Caco-2 (cell line): Measurements from ENCODE around the gene MROH2B. TPM values are rescaled to one million over a fixed set of nuclear protein-coding genes. Genes with fewer than 3 reads are reported as not detected.

Source experiments
- BruUV-seq: library from RNA; stranded (reverse); fragments of 400-500 nt; replicated peaks from 2 replicates; lab custom pipeline; 2021; lab: Mats Ljungman, UMichigan
- CTCF ChIA-PET: fragments of 300-600 bp; sonication (Branson Sonifier 250); formaldehyde crosslinking; loops from one replicate; lab custom pipeline; 2022; ENCODE audit warnings: antibody characterized with exemption; lab: Charles Lee
- POLR2A ChIA-PET: fragments of 300-600 bp; sonication (Branson Sonifier 250); formaldehyde crosslinking; loops from one replicate; lab custom pipeline; 2022; ENCODE audit warnings: antibody characterized with exemption; lab: Charles Lee
- DNase-seq, 2 experiments: peaks; one replicate each; pipeline versions ENCODE4 v3.0.0 to v3.0.0-alpha.2; 2020 to 2022
- H3K27me3 ChIP-seq: replicated peaks from 2 replicates; pipeline ENCODE4 v1.6.0; 2011; ENCODE audit warnings: low read length; ENCODE audit not compliant: control insufficient read depth, insufficient read depth
- H3K36me3 ChIP-seq: 2 replicates; pipeline ENCODE4 v1.5.1; 2011; ENCODE audit warnings: low read length; ENCODE audit not compliant: control insufficient read depth, insufficient read depth
- H3K4me1 ChIP-seq: fragments of 250-450 bp; sonication (Bioruptor Pico); 2 replicates; pipeline ENCODE4 v1.5.1; 2020; ENCODE audit warnings: mild to moderate bottlenecking
- H3K4me3 ChIP-seq: 2 replicates; pipeline ENCODE4 v1.5.1; 2011; ENCODE audit warnings: low read depth, mild to moderate bottlenecking, control low read depth, low read length
- H3K9me3 ChIP-seq: fragments of 250-450 bp; sonication (Bioruptor Pico); 2 replicates; pipeline ENCODE4 v1.5.1; 2020; ENCODE audit warnings: mild to moderate bottlenecking, moderate library complexity
- H3K27ac Mint-ChIP-seq: one replicate; pipeline ENCODE4 v1.8.0; 2022; ENCODE audit warnings: mixed read lengths; ENCODE audit not compliant: unreplicated experiment
- H3K27me3 Mint-ChIP-seq: one replicate; pipeline ENCODE4 v1.8.0; 2022; ENCODE audit warnings: mixed read lengths; ENCODE audit not compliant: insufficient read depth, unreplicated experiment
- H3K36me3 Mint-ChIP-seq: one replicate; pipeline ENCODE4 v1.8.0; 2022; ENCODE audit warnings: mild to moderate bottlenecking, mixed read lengths; ENCODE audit not compliant: insufficient read depth, unreplicated experiment
- H3K4me1 Mint-ChIP-seq: one replicate; pipeline ENCODE4 v1.8.0; 2022; ENCODE audit warnings: low read depth, mixed read lengths; ENCODE audit not compliant: unreplicated experiment
- H3K4me3 Mint-ChIP-seq: one replicate; pipeline ENCODE4 v1.8.0; 2022; ENCODE audit warnings: mild to moderate bottlenecking, moderate library complexity, mixed read lengths; ENCODE audit not compliant: unreplicated experiment
- H3K9me3 Mint-ChIP-seq: one replicate; pipeline ENCODE4 v1.8.0; 2022; ENCODE audit warnings: mixed read lengths; ENCODE audit not compliant: unreplicated experiment
- CTCF ChIP-seq, 2 experiments: fragments of 200-600 bp in 1 of 2; IDR thresholded peaks; 1 replicate in 1 of 2; 2 replicates in 1 of 2; pipeline versions ENCODE4 v1.5.1 to v1.8.0; 2011 to 2022; ENCODE audit warnings: antibody characterized with exemption in 1 of 2, control low read depth in 1 of 2, inconsistent platforms in 1 of 2, low read depth in 1 of 2, low read length in 1 of 2, mild to moderate bottlenecking in 1 of 2, moderate library complexity in 1 of 2; ENCODE audit not compliant: insufficient read depth in 1 of 2, severe bottlenecking in 1 of 2, unreplicated experiment in 1 of 2
- intact Hi-C: fragments of 100-400 bp; cut with micrococcal nuclease; formaldehyde crosslinking; loops from one replicate; pipeline ENCODE4 v1.10.0; 2022; ENCODE audit not compliant: unreplicated experiment
- total RNA-seq: library from RNA; stranded (reverse); gene quantifications from 2 replicates; pipeline ENCODE4 v1.2.3, GENCODE V29; 2022

Gene MROH2B
- total RNA-seq, 1 experiment from 2014 or later, result not detected

GRCh38 chr5:41102341-41102740 lies 31.2 kb upstream of the MROH2B start:
- Mint-ChIP-seq H3K9me3 (no peaks in the 10 kb centered on the region), H3K36me3 (no peaks in the 10 kb centered on the region), H3K4me3 (no peak overlapping the region), H3K27ac (no peak overlapping the region), H3K27me3 (peaks cover 1% of the 10 kb centered on the region), H3K4me1 (no peaks in the 10 kb centered on the region)
- Histone ChIP-seq H3K4me1 (no peaks in the 10 kb centered on the region), H3K9me3 (no peaks in the 10 kb centered on the region), H3K4me3 (no peak overlapping the region), H3K36me3 (no peaks in the 10 kb centered on the region), H3K27me3 (no peaks in the 10 kb centered on the region)
- ChIA-PET POLR2A (no interaction called here), CTCF (no interaction called here)
- intact Hi-C loops, result no loop called here
- no peak for DNase-seq
- TF ChIP-seq CTCF (IDR thresholded peaks at IDR 0.05; ENCODE audit: insufficient read depth in 1 of 2, low read depth in 1 of 2, low read length in 1 of 2, severe bottlenecking in 1 of 2, unreplicated experiment in 1 of 2), result no peak
- no TSS peak for BruUV-seq

- intact Hi-C loops, result no loop called here
- H3K4me3 ChIP-seq, result no peak overlapping the region
- POLR2A ChIA-PET, result no interaction called here
- H3K27ac Mint-ChIP-seq, result no peak overlapping the region
- TF ChIP-seq CTCF (IDR thresholded peaks at IDR 0.05; ENCODE audit: insufficient read depth in 1 of 2, low read depth in 1 of 2, low read length in 1 of 2, severe bottlenecking in 1 of 2, unreplicated experiment in 1 of 2), result no peak
- no peak for DNase-seq
- CTCF ChIA-PET, result no interaction called here
- H3K36me3 Mint-ChIP-seq, result no peaks in the 10 kb centered on the region
- no peaks in the 10 kb centered on the region for H3K9me3 Mint-ChIP-seq
- no TSS peak for BruUV-seq
- no peaks in the 10 kb centered on the region for H3K36me3 ChIP-seq
- H3K4me1 ChIP-seq, result no peaks in the 10 kb centered on the region
- H3K4me3 Mint-ChIP-seq, result no peak overlapping the region
- H3K27me3 ChIP-seq, result no peaks in the 10 kb centered on the region
- H3K4me1 Mint-ChIP-seq, result no peaks in the 10 kb centered on the region
- H3K9me3 ChIP-seq, result no peaks in the 10 kb centered on the region
- no peaks in the 10 kb centered on the region for H3K27me3 Mint-ChIP-seq
These were observed 26.5 kb upstream of the MROH2B start for GRCh38 chr5:41097642-41098041.

- POLR2A ChIA-PET, result no interaction called here
These were observed 24.4 kb upstream of the MROH2B start for GRCh38 chr5:41095324-41096101.

More at GRCh38 chr5:41095324-41096101, 24.4 kb upstream of the MROH2B start:
- Histone ChIP-seq H3K27me3 (no peaks in the 10 kb centered on the region), H3K4me3 (no peak overlapping the region), H3K36me3 (no peaks in the 10 kb centered on the region), H3K9me3 (no peaks in the 10 kb centered on the region), H3K4me1 (no peaks in the 10 kb centered on the region)
- Mint-ChIP-seq H3K36me3 (no peaks in the 10 kb centered on the region), H3K27me3 (no peaks in the 10 kb centered on the region), H3K9me3 (no peaks in the 10 kb centered on the region), H3K4me3 (no peak overlapping the region), H3K4me1 (no peaks in the 10 kb centered on the region), H3K27ac (no peak overlapping the region)
- BruUV-seq, result no TSS peak
- no peak for TF ChIP-seq CTCF (IDR thresholded peaks at IDR 0.05; ENCODE audit: insufficient read depth in 1 of 2, low read depth in 1 of 2, low read length in 1 of 2, severe bottlenecking in 1 of 2, unreplicated experiment in 1 of 2)
- CTCF ChIA-PET, result no interaction called here
- intact Hi-C loops, result no loop called here
- DNase-seq, result no peak
